ENCODE results near the gene GFRA4.

The GFRA4 gene

GRCh38 chr20:3702611-3703391, 39.6 kb upstream of the GFRA4 start:
- CTCF ChIA-PET: interaction anchor here (1.8 to 2.2 kb wide), 2 partner anchors 8 to 26 kb away, joined by 6 to 8 read pairs; no protein-coding TSS in a partner anchor
- TF ChIP-seq, protein P1, sequence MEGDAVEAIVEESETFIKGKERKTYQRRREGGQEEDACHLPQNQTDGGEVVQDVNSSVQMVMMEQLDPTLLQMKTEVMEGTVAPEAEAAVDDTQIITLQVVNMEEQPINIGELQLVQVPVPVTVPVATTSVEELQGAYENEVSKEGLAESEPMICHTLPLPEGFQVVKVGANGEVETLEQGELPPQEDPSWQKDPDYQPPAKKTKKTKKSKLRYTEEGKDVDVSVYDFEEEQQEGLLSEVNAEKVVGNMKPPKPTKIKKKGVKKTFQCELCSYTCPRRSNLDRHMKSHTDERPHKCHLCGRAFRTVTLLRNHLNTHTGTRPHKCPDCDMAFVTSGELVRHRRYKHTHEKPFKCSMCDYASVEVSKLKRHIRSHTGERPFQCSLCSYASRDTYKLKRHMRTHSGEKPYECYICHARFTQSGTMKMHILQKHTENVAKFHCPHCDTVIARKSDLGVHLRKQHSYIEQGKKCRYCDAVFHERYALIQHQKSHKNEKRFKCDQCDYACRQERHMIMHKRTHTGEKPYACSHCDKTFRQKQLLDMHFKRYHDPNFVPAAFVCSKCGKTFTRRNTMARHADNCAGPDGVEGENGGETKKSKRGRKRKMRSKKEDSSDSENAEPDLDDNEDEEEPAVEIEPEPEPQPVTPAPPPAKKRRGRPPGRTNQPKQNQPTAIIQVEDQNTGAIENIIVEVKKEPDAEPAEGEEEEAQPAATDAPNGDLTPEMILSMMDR (IDR thresholded peaks at IDR 0.05; ENCODE audit: control extremely low read depth, extremely low read depth, low read depth, missing control alignments): no peak

GRCh38 chr20:3701061-3701998, 38.1 kb upstream of the GFRA4 start:
- CTCF ChIA-PET: interaction anchor here (1.4 to 8.9 kb wide), 2 partner anchors 9 to 25 kb away, joined by 4 to 64 read pairs; no protein-coding TSS in a partner anchor
- POLR2A ChIA-PET: no interaction called here

More at GRCh38 chr20:3702611-3703391, 39.6 kb upstream of the GFRA4 start:
- POLR2A ChIA-PET: no interaction called here
- DNase-seq (ENCODE audit: extremely low spot score): no peak

DNA sequence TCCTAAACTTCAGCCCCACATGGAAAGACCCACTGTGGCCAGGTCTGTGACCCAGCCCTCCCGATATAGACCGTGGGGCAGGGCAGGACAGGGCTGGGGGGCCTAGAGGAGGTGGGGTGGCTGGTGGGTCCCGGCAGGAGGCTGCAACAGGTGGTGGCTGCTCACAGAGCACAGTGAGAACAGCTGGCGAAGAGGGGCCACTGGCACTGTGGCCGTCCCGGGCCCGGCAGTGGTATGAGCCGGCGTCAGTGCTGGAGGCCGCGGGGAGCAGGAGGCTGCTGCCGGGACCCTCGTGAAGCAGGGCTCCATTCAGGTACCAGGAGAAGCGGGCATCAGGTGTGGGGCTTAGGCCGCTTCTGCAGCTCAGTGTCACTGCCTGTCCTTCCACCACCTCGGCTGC, 35.8 kb upstream of the GFRA4 start:
- ChIA-PET CTCF (interaction anchor here (3.4 to 8.9 kb wide), 2 partner anchors 11 to 22 kb away, joined by 13 to 64 read pairs; no protein-coding TSS in a partner anchor), POLR2A (no interaction called here)
- no peak for DNase-seq (ENCODE audit: extremely low spot score)
- TF ChIP-seq, protein P1 (IDR thresholded peaks at IDR 0.05; ENCODE audit: control extremely low read depth, extremely low read depth, low read depth, missing control alignments): no peak

More at GRCh38 chr20:3701061-3701998, 38.1 kb upstream of the GFRA4 start:
- TF ChIP-seq, protein P1 (IDR thresholded peaks at IDR 0.05; ENCODE audit: control extremely low read depth, extremely low read depth, low read depth, missing control alignments): no peak
- DNase-seq (ENCODE audit: extremely low spot score): no peak

- ChIA-PET CTCF (interaction anchor here (3.4 to 8.9 kb wide), 2 partner anchors 12 to 22 kb away, joined by 13 to 64 read pairs; no protein-coding TSS in a partner anchor), POLR2A (no interaction called here)
- DNase-seq (ENCODE audit: extremely low spot score): no peak
- TF ChIP-seq, protein P1 (IDR thresholded peaks at IDR 0.05; ENCODE audit: control extremely low read depth, extremely low read depth, low read depth, missing control alignments): no peak
Measured at GRCh38 chr20:3698591-3699001, 35.4 kb upstream of the GFRA4 start.

DNA sequence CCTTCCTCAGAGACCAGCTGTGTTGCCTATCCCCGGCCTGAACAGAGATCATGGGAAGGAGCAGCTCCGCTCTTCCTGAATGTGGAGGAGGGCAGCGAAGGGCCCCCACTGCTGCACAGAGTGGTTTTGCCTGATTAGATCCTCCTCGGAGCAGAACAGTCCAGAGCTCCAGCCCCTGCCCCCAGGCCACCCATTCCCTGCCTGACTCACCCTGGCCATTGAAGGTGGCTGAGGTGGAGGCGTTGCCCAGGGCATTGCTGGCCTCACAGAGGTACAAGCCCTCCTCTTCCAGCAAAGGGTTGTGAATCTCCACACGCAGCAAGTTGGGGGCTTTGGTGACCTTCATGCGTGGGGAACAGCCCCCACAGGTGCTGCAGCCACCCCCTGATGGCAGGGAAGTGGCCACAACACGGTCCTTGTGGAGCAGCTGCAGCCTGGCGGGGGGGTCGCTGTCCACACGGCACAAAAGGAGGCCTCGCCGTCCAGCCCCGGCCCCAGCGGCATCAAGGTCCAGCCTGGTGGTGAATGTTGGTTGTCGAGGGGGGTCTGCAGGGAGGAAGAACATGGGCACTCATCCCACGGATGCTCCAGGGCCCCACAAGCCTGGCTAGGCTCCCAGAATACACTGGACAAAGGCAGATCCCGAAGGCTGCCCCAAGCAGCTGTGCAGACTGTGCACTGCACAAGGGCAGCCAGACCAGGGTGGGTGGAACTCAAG, 34.5 kb upstream of the GFRA4 start:
- TF ChIP-seq, protein P1 (IDR thresholded peaks at IDR 0.05; ENCODE audit: control extremely low read depth, extremely low read depth, low read depth, missing control alignments): no peak
- ChIA-PET POLR2A (interaction anchor here (0.5 kb wide), 1 partner anchor 148 kb away, joined by 3 read pairs; no protein-coding TSS in a partner anchor), CTCF (interaction anchor here (0.9 to 8.9 kb wide), 3 partner anchors 10 to 21 kb away, joined by 3 to 64 read pairs (median 13); no protein-coding TSS in a partner anchor)
- DNase-seq (ENCODE audit: extremely low spot score): no peak

Data from GM10248 (cell line).